Measurements from ENCODE around the gene MCIDAS. TPM values are rescaled to one million over a fixed set of nuclear protein-coding genes. Genes with fewer than 3 reads are reported as not detected.

MCIDAS gene
- polyA plus RNA-seq, 1 of the 3 experiments (the other 2 are of a cell fraction), result not detected

DNA sequence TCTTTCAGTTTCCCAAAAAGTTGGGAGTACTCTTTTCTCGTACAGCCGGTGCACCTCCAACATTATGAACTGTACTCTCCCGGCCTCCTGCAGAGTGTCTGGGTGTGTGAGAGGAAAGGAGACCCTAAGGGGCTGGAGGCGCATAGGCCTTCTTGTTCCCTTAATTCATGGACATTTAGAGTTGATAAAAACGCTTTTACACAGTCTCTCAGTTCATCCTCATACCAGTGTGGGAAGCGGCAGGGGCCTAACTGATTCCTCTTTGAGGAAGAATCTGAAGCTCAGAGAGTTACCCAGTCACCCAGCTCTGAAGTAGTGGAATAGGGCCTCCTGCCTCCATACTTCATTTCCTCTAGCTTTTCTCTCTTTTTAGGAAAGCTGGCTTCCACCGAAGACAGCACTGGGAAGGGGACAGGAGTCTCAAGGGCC lies 3.3 kb downstream of the MCIDAS start:
- Histone ChIP-seq H3K79me2 (ENCODE audit: insufficient read depth) (no peaks in the 10 kb centered on the region), H3K36me3 (replicated peaks in 1 of 2; ENCODE audit: control insufficient read depth in 1 of 2, insufficient read depth in 2 of 2, low read length in 1 of 2) (no peaks in the 10 kb centered on the region), H3F3A (replicated peaks; ENCODE audit: insufficient read depth) (peaks cover 4% of the 10 kb centered on the region), H3K27me3 (ENCODE audit: insufficient read depth) (peaks cover 96% of the 10 kb centered on the region), H4K20me1 (ENCODE audit: insufficient read depth) (no peaks in the 10 kb centered on the region), H3K9me3 (no peaks in the 10 kb centered on the region), H3K9ac (no peak overlapping the region), H2AFZ (ENCODE audit: low read depth) (no peak overlapping the region), H3K4me3 (ENCODE audit: low read depth in 2 of 2, low read length in 1 of 2) (no peak overlapping the region), H3K4me1 (ENCODE audit: control insufficient read depth in 1 of 2, insufficient read depth in 2 of 2, low read depth in 1 of 2, low read length in 1 of 2) (peaks cover 0 to 7% of the 10 kb centered on the region in 2 experiments; a peak in 1 of 4 replicates), H3K4me2 (no peak overlapping the region), H3K27ac (ENCODE audit: low read depth in 2 of 2, low read length in 1 of 2) (no peak overlapping the region), H3K9me2 (no peaks in the 10 kb centered on the region)
- WGBS (ENCODE audit: low lambda C conversion rate), result 41% methylated on average over 6 of the region's 7 CpGs
- POLR2A ChIA-PET, result no interaction called here
- no peak for DNase-seq
- CTCF ChIA-PET, result interaction anchor here (1.0 to 3.2 kb wide), 2 partner anchors 11 to 51 kb away, joined by 5 to 9 read pairs; partner anchors contain the start of gene CDC20B
- no peak for TF ChIP-seq NFIC (IDR thresholded peaks at IDR 0.05; ENCODE audit: borderline replicate concordance)
- TF ChIP-seq SIN3A (IDR thresholded peaks at IDR 0.05; ENCODE audit: borderline replicate concordance, low read depth, low read length), result no peak
- no peak for TF ChIP-seq FOXM1 (IDR thresholded peaks at IDR 0.05; ENCODE audit: low read depth)
- TF ChIP-seq YY1 (IDR thresholded peaks at IDR 0.05; ENCODE audit: low read depth), result no peak
- TF ChIP-seq GATA2 (CRISPR knock-in tag; IDR thresholded peaks at IDR 0.05), result no peak
- no peak for TF ChIP-seq ZBTB33 (IDR thresholded peaks at IDR 0.05; ENCODE audit: borderline replicate concordance, low read depth)
- no peak for TF ChIP-seq RFX5 (IDR thresholded peaks at IDR 0.05; ENCODE audit: low read length)
- TF ChIP-seq RAD21 (IDR thresholded peaks at IDR 0.05; ENCODE audit: low read length), result no peak
- TF ChIP-seq, protein P1, sequence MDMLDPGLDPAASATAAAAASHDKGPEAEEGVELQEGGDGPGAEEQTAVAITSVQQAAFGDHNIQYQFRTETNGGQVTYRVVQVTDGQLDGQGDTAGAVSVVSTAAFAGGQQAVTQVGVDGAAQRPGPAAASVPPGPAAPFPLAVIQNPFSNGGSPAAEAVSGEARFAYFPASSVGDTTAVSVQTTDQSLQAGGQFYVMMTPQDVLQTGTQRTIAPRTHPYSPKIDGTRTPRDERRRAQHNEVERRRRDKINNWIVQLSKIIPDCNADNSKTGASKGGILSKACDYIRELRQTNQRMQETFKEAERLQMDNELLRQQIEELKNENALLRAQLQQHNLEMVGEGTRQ (IDR thresholded peaks at IDR 0.05; ENCODE audit: borderline replicate concordance, low read depth, low read length), result no peak
- TF ChIP-seq POLR2AphosphoS5 (IDR thresholded peaks at IDR 0.05; ENCODE audit: low read depth, low read length), result no peak
- TF ChIP-seq SMC3 (IDR thresholded peaks at IDR 0.05; ENCODE audit: low read depth, low read length), result no peak
- TF ChIP-seq TAF1 (IDR thresholded peaks at IDR 0.05; ENCODE audit: borderline replicate concordance, low read depth, low read length), result no peak
- TF ChIP-seq RCOR1 (IDR thresholded peaks at IDR 0.05; ENCODE audit: low read length), result no peak
- no peak for TF ChIP-seq RXRA (IDR thresholded peaks at IDR 0.05; ENCODE audit: borderline replicate concordance, low read depth)
- TF ChIP-seq REST (IDR thresholded peaks at IDR 0.05; ENCODE audit: low read depth, low read length), result no peak
